HUDEP-2 (cell line): Measurements from ENCODE around the gene GCK.
"Not testable (repeated sequence)": the region's sequence is repeated elsewhere in the genome, so short reads cannot be mapped to it uniquely, and the experiment has no call there.

ENCODE experiments used
- DNase-seq, 76 experiments: peaks; one replicate each; lab custom pipeline; 2025; ENCODE audit not compliant: unreplicated experiment in 76 of 76; lab: John Stamatoyannopoulos, UW

The GCK gene

GRCh38 chr7:44184206-44184872 is 4.9 kb downstream of the GCK start:
- no peak for DNase-seq

DNA sequence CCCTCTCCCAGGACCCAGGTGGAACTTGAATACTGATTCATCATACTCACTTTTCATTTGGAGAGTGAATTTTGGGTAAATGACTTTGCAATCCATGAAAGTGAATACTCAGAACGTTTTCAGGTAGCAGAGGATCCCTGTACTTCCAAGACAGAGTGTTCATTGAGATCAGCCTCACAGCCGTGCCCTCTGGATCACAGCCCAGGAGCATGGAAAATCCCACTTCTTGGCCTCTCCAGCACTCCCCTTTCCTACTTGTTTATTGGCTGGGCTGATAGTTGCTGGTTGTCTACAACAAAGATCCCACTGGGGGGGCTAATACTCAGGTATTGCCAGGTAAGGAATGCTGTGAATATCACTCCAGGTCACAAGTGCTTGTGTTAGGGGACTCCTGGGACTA is 5.9 kb downstream of the GCK start:
- no peak for DNase-seq

- no peak for DNase-seq
Observed at GRCh38 chr7:44182827-44183226, 6.4 kb downstream of the GCK start.

- no peak for DNase-seq
Observed at GRCh38 chr7:44180631-44181030, 8.6 kb downstream of the GCK start.

DNA sequence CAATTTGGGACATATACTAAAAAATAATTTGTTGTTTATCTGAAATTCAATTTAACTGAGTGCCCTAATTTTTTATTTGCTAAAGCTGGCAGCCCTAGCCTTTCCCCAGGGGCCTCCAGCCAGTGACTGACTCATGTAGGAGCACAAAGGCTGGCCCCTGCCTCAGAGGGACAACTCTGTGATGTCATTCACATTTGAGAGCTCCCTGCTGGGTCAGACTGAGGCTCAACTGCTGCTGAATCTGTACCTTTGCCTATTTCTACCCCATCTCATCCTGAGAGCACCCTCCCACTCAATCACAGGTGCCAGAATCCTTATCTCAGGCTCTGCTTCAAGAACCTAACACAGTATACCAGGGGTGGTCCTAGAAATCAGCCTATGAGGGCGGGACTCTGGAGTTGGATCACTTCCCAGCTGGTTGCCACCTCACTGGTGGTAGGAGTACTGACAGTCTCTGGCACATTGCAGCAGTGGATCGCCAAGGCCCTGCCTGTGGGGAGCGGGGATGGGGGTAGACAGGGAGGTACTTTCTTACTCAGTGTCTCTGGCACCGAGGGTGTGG is 11.6 kb downstream of the GCK start:
- DNase-seq = peak in 4 of 76 experiments; percentile 2 to 16 (median 6)

DNA sequence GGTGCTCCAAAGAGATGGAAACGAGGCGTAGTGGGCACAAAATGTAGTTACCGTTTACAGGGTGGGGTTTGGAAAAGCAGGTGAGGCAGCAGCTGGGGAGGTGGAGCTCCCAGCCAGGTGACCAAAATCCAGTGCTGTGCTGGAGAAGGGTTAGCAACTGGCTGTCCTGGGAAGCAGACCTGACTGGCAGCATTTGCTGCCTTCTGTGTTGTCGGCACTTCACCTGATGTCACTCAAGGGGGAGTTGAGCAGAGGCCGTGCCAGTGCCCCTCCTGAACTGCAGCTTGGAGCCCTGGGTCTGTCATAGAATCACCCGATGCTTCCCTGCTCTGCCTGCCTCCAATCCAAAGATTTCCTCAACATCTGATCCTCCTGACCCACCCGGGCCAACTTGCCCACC is 12.8 kb downstream of the GCK start:
- DNase-seq = no peak

DNA sequence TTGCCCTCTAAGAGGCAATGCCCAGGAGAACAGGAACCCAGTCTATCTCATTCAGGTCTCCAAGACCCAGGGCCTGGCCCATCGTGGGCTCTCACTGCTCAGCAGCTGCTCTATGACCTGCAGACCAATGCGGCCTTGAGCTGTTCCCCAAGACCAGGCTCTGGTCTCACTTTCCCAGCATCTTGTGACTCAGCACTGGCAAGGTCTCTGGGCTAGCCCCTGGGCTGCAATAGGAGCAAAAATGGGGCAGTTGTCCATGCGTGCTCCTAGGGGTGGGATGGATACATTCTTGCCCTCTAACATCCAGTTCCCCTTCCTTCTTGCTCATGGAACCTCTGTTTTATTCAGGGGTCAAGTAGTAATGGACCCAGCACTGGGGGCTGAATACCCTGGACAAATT is 13.5 kb downstream of the GCK start:
- DNase-seq = no peak

GRCh38 chr7:44174694-44174948 is 14.6 kb downstream of the GCK start:
- DNase-seq = not testable (repeated sequence)

- no peak for DNase-seq
Observed at GRCh38 chr7:44173911-44174693, 15.1 kb downstream of the GCK start.

DNA sequence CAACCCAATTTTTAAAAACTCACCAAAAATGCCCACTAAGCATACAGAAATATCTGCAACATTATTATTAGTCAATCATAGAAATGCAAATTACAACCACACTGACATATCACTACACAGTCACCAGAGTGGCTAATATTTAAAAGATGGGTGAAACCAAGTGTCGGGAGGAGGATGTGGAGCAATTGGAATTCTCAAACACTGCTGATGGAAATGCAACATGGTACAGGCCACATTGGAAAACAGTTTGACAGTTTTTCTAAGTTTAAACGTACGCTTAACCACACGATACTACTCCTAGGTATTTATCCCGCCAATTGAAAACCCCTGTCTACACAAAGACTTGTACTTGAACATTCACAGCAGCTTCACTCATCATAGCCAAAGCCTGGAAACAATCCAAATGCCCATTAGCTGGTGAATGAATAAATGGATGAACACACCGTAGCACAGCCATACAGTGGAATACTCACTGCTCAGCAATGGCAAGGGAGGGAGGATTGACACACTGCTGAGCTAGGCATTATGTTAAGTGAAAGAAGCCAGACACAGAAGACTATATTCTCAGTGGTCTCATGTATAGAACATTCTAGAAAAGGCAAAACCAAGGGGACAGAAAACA is 16.3 kb downstream of the GCK start:
- no peak for DNase-seq

GRCh38 chr7:44172352-44172751 is 16.9 kb downstream of the GCK start:
- DNase-seq = no peak

DNA sequence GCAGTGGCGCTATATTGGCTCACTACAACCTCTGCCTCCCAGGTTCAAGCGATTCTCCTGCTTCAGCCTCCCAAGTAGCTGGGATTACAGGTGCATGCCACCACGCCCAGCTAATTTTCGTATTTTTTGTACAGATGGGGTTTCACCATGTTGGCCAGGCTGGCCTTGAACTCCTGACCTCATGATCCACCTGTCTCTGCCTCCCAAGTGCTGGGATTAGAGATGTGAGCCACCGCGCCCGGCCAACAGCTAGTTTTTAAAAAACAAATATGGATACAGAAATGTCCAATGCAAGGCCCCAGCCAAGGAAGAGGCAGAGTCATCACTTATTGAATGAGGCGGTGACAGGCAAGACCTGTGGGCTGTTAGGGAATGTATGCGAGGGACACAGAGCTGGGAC is 17.3 kb downstream of the GCK start:
- DNase-seq = not testable (repeated sequence)

DNA sequence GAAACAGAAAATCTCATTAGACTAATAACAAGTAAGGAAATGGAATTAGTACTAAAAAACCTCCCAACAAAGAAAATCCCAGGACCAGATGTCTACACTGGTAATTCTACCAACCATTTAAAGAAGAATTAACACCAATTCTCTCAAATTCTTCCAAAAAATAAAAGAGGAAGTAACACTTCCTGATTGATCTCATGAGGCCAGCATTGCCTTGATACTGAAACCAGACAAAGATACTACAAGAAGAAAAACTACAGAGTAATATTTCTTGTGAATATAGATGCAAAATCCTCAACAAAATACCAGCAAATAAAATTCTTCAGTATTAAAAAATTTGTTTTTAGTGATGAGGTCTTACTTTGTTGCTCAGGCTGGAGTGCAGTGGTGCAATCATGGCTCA is 21.3 kb downstream of the GCK start:
- no peak for DNase-seq

GRCh38 chr7:44163591-44163990 is 25.6 kb downstream of the GCK start:
- no peak for DNase-seq

GRCh38 chr7:44162785-44163395 is 26.3 kb downstream of the GCK start:
- DNase-seq = no peak

DNA sequence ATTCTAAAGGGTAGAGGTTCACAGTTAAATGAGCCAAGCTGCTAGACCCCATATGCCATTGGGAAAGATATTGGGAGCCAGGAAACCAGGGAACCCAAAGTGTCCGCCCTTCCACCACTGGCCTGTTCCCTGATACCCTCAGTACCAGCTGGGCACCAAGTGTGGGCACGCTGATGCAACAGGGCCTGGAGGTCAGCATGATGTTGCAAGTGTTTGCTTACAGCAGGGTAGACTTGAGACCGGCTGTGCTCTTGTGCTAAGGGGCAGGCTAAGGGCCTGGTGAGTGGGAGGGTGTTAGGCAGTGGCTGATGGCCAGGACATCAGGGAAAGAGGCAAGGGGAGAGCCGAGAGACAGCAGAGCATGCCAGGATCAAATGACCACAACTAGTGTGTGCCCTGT is 27.1 kb downstream of the GCK start:
- no peak for DNase-seq

DNA sequence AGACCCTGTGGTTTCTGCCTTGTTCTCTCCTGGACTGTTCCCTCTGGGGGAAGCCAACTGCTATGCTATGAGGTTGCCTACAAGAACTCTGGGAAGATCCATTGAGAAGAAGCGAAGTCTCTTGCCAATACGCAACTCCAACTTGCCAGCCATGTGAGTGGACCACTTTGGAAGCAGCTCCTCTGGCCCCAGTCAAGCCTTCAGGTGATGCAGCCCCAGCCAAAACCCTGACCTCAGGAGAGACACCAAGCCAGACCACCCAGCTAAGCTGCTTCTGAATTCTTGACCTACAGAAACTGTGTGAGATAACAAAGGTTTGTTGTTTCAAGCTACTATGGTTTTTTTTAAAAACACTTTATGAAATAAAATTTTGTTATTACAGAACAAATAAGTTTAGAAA is 27.9 kb downstream of the GCK start:
- DNase-seq = no peak

GRCh38 chr7:44159824-44160630 is 29.2 kb downstream of the GCK start:
- no peak for DNase-seq

GRCh38 chr7:44158873-44159631 is 30.2 kb downstream of the GCK start:
- DNase-seq = no peak
